H9 (cell line): ENCODE measurements around the gene PRKAR2B. TPM values are rescaled to one million over a fixed set of nuclear protein-coding genes. Genes with fewer than 3 reads are reported as not detected.

Experiments used
- DNase-seq: peaks from one replicate; pipeline ENCODE4 v3.0.0-alpha.2; 2017
- H2AFZ ChIP-seq: one replicate; pipeline ENCODE4 v1.6.1; 2013; ENCODE audit warnings: mild to moderate bottlenecking, low read length, control low read depth, moderate library complexity
- H2AK5ac ChIP-seq: 2 replicates; pipeline ENCODE4 v1.6.1; 2013; ENCODE audit warnings: low read length, control low read depth, mixed read lengths; ENCODE audit not compliant: insufficient read length
- H2BK120ac ChIP-seq: one replicate; pipeline ENCODE4 v1.6.1; 2013; ENCODE audit warnings: low read depth, mild to moderate bottlenecking, low read length, control low read depth, inconsistent platforms; ENCODE audit not compliant: poor library complexity, severe bottlenecking
- H2BK12ac ChIP-seq: 2 replicates; pipeline ENCODE4 v1.6.1; 2013; ENCODE audit warnings: low read length, control low read depth, mixed read lengths, low read depth; ENCODE audit not compliant: insufficient read length
- H2BK15ac ChIP-seq: 2 replicates; pipeline ENCODE4 v1.6.1; 2013; ENCODE audit warnings: low read depth, low read length, control low read depth
- H2BK20ac ChIP-seq: one replicate; pipeline ENCODE4 v1.6.1; 2013; ENCODE audit warnings: low read depth, mild to moderate bottlenecking, low read length, control low read depth, inconsistent platforms; ENCODE audit not compliant: poor library complexity, severe bottlenecking
- H2BK5ac ChIP-seq: 2 replicates; pipeline ENCODE4 v1.6.1; 2013; ENCODE audit warnings: low read length, control low read depth, mixed read lengths; ENCODE audit not compliant: insufficient read length
- H3K14ac ChIP-seq: 2 replicates; pipeline ENCODE4 v1.6.1; 2013; ENCODE audit warnings: low read length, control low read depth; ENCODE audit not compliant: insufficient read depth
- H3K18ac ChIP-seq: 2 replicates; pipeline ENCODE4 v1.6.1; 2013; ENCODE audit warnings: low read depth, mild to moderate bottlenecking, mixed read lengths, low read length, control low read depth; ENCODE audit not compliant: insufficient read length
- H3K23ac ChIP-seq: 2 replicates; pipeline ENCODE4 v1.6.1; 2013; ENCODE audit warnings: low read length, control low read depth, mixed read lengths, low read depth; ENCODE audit not compliant: insufficient read length
- H3K23me2 ChIP-seq: 2 replicates; pipeline ENCODE4 v1.6.1; 2013; ENCODE audit warnings: low read depth, mild to moderate bottlenecking, mixed read lengths, low read length, control low read depth; ENCODE audit not compliant: insufficient read length, poor library complexity, severe bottlenecking
- H3K27ac ChIP-seq: 2 replicates; pipeline ENCODE4 v1.5.1; 2013; ENCODE audit warnings: low read length, control low read depth, mixed read lengths, low read depth; ENCODE audit not compliant: insufficient read length
- H3K27me3 ChIP-seq: 2 replicates; pipeline ENCODE4 v1.6.1; 2013; ENCODE audit warnings: low read length, control low read depth, inconsistent platforms; ENCODE audit not compliant: insufficient read depth
- H3K4ac ChIP-seq: 2 replicates; pipeline ENCODE4 v1.6.1; 2013; ENCODE audit warnings: low read depth, mild to moderate bottlenecking, control low read depth, inconsistent platforms, low read length, moderate library complexity
- H3K4me1 ChIP-seq: 2 replicates; pipeline ENCODE4 v1.6.1; 2013; ENCODE audit warnings: low read length, control low read depth, inconsistent platforms; ENCODE audit not compliant: insufficient read depth
- H3K4me2 ChIP-seq: 2 replicates; pipeline ENCODE4 v1.6.1; 2013; ENCODE audit warnings: low read length, control low read depth, mixed read lengths; ENCODE audit not compliant: insufficient read length, insufficient read depth
- H3K56ac ChIP-seq: 2 replicates; pipeline ENCODE4 v1.6.1; 2013; ENCODE audit warnings: low read depth, mild to moderate bottlenecking, mixed read lengths, low read length, control low read depth; ENCODE audit not compliant: insufficient read length
- H3K79me1 ChIP-seq: 2 replicates; pipeline ENCODE4 v1.6.1; 2013; ENCODE audit warnings: low read depth, mild to moderate bottlenecking, moderate library complexity, low read length, control low read depth, inconsistent platforms; ENCODE audit not compliant: insufficient read depth, poor library complexity, severe bottlenecking
- H3K79me2 ChIP-seq: 2 replicates; pipeline ENCODE4 v1.6.1; 2013; ENCODE audit warnings: low read length, control low read depth, inconsistent platforms; ENCODE audit not compliant: insufficient read depth
- H3K9ac ChIP-seq: 2 replicates; pipeline ENCODE4 v1.6.1; 2013; ENCODE audit warnings: low read length, control low read depth, mixed read lengths; ENCODE audit not compliant: insufficient read length; ENCODE audit errors: extremely low read depth
- H3K9me3 ChIP-seq: one replicate; pipeline ENCODE4 v1.6.1; 2013; ENCODE audit warnings: low read depth, low read length, inconsistent platforms; ENCODE audit not compliant: control insufficient read depth
- H3T11ph ChIP-seq: one replicate; pipeline ENCODE4 v1.6.1; 2013; ENCODE audit warnings: mild to moderate bottlenecking, low read length, control low read depth, inconsistent platforms
- H4K20me1 ChIP-seq: one replicate; pipeline ENCODE4 v1.6.1; 2013; ENCODE audit not compliant: control insufficient read depth, insufficient read length, insufficient read depth
- H4K5ac ChIP-seq: 2 replicates; pipeline ENCODE4 v1.6.1; 2013; ENCODE audit warnings: low read depth, mild to moderate bottlenecking, mixed read lengths, low read length, control low read depth; ENCODE audit not compliant: insufficient read length
- H4K8ac ChIP-seq: replicated peaks from 2 replicates; pipeline ENCODE4 v1.6.1; 2013; ENCODE audit warnings: low read length, control low read depth, mixed read lengths, low read depth; ENCODE audit not compliant: insufficient read length
- H4K91ac ChIP-seq: 2 replicates; pipeline ENCODE4 v1.6.1; 2013; ENCODE audit warnings: low read depth, mild to moderate bottlenecking, moderate library complexity, mixed read lengths, low read length, control low read depth; ENCODE audit not compliant: insufficient read length
- H3K27ac Mint-ChIP-seq, 3 experiments: 2 replicates in 2 of 3; 3 replicates in 1 of 3; pipeline ENCODE4 v1.8.0; 2020 to 2021; ENCODE audit warnings: mixed read lengths in 3 of 3, mild to moderate bottlenecking in 1 of 3, moderate library complexity in 1 of 3
- H3K27me3 Mint-ChIP-seq: 2 replicates; pipeline ENCODE4 v1.8.0; 2021; ENCODE audit warnings: low read depth, mild to moderate bottlenecking, moderate library complexity, mixed read lengths
- H3K36me3 Mint-ChIP-seq, 3 experiments: 2 replicates in 2 of 3; 3 replicates in 1 of 3; pipeline ENCODE4 v1.8.0; 2020 to 2021; ENCODE audit warnings: low read depth in 3 of 3, mixed read lengths in 3 of 3; ENCODE audit not compliant: insufficient read depth in 1 of 3
- H3K4me1 Mint-ChIP-seq, 2 experiments: 2 replicates each; pipeline ENCODE4 v1.8.0; 2020; ENCODE audit warnings: mixed read lengths in 2 of 2
- H3K4me3 Mint-ChIP-seq, 2 experiments: 2 replicates in 1 of 2; 3 replicates in 1 of 2; pipeline ENCODE4 v1.8.0; 2020 to 2021; ENCODE audit warnings: mild to moderate bottlenecking in 2 of 2, mixed read lengths in 2 of 2, moderate library complexity in 1 of 2
- H3K9me3 Mint-ChIP-seq, 2 experiments: 2 replicates in 1 of 2; 3 replicates in 1 of 2; pipeline ENCODE4 v1.8.0; 2020; ENCODE audit warnings: mild to moderate bottlenecking in 2 of 2, mixed read lengths in 2 of 2, moderate library complexity in 1 of 2
- CTCF ChIP-seq: fragments of 200-600 bp; sonication (generic); conservative IDR thresholded peaks from 3 replicates; pipeline ENCODE4 v1.8.0; 2021; ENCODE audit warnings: antibody characterized with exemption, mild to moderate bottlenecking
- WGBS: extraction: QIAGEN DNeasy Blood & Tissue Kit; methylation state at CpG from one replicate; pipeline ENCODE4 v1.1.7; 2013; ENCODE audit warnings: missing lambda C conversion rate, low lambda C conversion rate, mixed read lengths; ENCODE audit not compliant: insufficient read length; ENCODE audit errors: extremely low coverage; 5-methylcytosine and 5-hydroxymethylcytosine counted together
- total RNA-seq: library from RNA; stranded (reverse); gene quantifications from 2 replicates; pipeline ENCODE4 v1.2.1, GENCODE V29; 2021

The PRKAR2B gene
- total RNA-seq, 1 experiment from 2014 or later, result 16.6 TPM

- H2BK5ac ChIP-seq, result no peak overlapping the region
- peaks cover 9 to 48% (median 48%) of the 10 kb centered on the region in 3 experiments; a peak in 5 of 7 replicates for H3K36me3 Mint-ChIP-seq
- H3K23ac ChIP-seq, result no peak overlapping the region
- no peak overlapping the region for H3K18ac ChIP-seq
- H3K27ac Mint-ChIP-seq, result no peak overlapping the region; a peak in 1 of 7 replicates
- no peak overlapping the region for H4K8ac ChIP-seq
- no peaks in the 10 kb centered on the region for H3K4me1 ChIP-seq
- H3K23me2 ChIP-seq, result no peaks in the 10 kb centered on the region
- DNase-seq, result no peak
- no CpG with 5 or more reads among the region's 5 CpGs for WGBS
- H3K4ac ChIP-seq, result no peak overlapping the region
- no peak overlapping the region for H3K4me2 ChIP-seq
- H3K27ac ChIP-seq, result no peak overlapping the region
- H3K79me1 ChIP-seq, result no peaks in the 10 kb centered on the region
- no peak overlapping the region for H3T11ph ChIP-seq
- no peak overlapping the region for H2BK15ac ChIP-seq
- H3K56ac ChIP-seq, result no peak overlapping the region
- no peak overlapping the region for H3K9ac ChIP-seq
- H2AFZ ChIP-seq, result no peak overlapping the region
- no peaks in the 10 kb centered on the region for H3K27me3 Mint-ChIP-seq
- H2BK120ac ChIP-seq, result no peak overlapping the region
- no peak overlapping the region for H4K91ac ChIP-seq
- no peak overlapping the region for H2BK12ac ChIP-seq
- no peak overlapping the region for H3K4me3 Mint-ChIP-seq
- H2AK5ac ChIP-seq, result no peak overlapping the region
- H3K9me3 ChIP-seq, result no peaks in the 10 kb centered on the region
- no peak for TF ChIP-seq CTCF
- no peaks in the 10 kb centered on the region for H3K27me3 ChIP-seq
- H4K5ac ChIP-seq, result no peak overlapping the region
- H3K9me3 Mint-ChIP-seq, result no peaks in the 10 kb centered on the region
- no peak overlapping the region for H3K14ac ChIP-seq
- no peaks in the 10 kb centered on the region for H4K20me1 ChIP-seq
- H3K4me1 Mint-ChIP-seq, result peaks cover 0 to under 1% of the 10 kb centered on the region in 2 experiments; a peak in 1 of 4 replicates
- no peaks in the 10 kb centered on the region; the same call in 1 of the 2 replicates for H3K79me2 ChIP-seq
- H2BK20ac ChIP-seq, result no peak overlapping the region
Observed at GRCh38 chr7:107181172-107181571, 136.7 kb downstream of the PRKAR2B start.
